ENCODE measurements around the gene FREM1.

Gene FREM1

DNA sequence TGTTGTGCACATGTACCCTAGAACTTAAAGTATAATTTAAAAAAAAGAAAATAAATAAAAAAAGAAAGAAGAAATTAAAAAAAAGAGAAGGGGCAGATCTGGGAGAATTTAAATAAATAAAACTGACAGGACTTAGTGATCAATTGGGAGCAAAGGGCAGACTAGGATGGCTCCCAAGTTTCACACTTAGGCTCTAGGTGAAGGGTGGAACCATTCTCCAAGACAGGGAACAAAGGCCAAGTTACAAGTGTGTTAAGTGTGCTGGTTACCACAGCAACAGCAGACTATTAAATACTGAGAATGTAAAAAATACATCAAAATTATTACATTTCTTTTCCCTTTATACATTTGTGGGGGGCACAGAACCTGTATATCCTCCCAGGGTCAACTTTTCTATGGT, 224.1 kb downstream of the FREM1 start:
- TF ChIP-seq NFIC (IDR thresholded peaks at IDR 0.05) (no peak), EGR1 (IDR thresholded peaks at IDR 0.05) (no peak), CREB1 (IDR thresholded peaks at IDR 0.05; ENCODE audit: low read depth) (no peak), RAD21 (IDR thresholded peaks at IDR 0.05; ENCODE audit: low read depth) (no peak), ZBTB7A (IDR thresholded peaks at IDR 0.05; ENCODE audit: low read depth) (no peak), CEBPB (IDR thresholded peaks at IDR 0.05) (no peak), USF1 (IDR thresholded peaks at IDR 0.05) (no peak), TAF1 (IDR thresholded peaks at IDR 0.05; ENCODE audit: low read depth) (no peak), TCF12 (IDR thresholded peaks at IDR 0.05; ENCODE audit: low read depth) (no peak), EP300 (IDR thresholded peaks at IDR 0.05; ENCODE audit: borderline replicate concordance) (no peak)
- TF ChIP-seq, protein P1, sequence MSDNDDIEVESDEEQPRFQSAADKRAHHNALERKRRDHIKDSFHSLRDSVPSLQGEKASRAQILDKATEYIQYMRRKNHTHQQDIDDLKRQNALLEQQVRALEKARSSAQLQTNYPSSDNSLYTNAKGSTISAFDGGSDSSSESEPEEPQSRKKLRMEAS (IDR thresholded peaks at IDR 0.05) = no peak
- TF ChIP-seq, protein P2, sequence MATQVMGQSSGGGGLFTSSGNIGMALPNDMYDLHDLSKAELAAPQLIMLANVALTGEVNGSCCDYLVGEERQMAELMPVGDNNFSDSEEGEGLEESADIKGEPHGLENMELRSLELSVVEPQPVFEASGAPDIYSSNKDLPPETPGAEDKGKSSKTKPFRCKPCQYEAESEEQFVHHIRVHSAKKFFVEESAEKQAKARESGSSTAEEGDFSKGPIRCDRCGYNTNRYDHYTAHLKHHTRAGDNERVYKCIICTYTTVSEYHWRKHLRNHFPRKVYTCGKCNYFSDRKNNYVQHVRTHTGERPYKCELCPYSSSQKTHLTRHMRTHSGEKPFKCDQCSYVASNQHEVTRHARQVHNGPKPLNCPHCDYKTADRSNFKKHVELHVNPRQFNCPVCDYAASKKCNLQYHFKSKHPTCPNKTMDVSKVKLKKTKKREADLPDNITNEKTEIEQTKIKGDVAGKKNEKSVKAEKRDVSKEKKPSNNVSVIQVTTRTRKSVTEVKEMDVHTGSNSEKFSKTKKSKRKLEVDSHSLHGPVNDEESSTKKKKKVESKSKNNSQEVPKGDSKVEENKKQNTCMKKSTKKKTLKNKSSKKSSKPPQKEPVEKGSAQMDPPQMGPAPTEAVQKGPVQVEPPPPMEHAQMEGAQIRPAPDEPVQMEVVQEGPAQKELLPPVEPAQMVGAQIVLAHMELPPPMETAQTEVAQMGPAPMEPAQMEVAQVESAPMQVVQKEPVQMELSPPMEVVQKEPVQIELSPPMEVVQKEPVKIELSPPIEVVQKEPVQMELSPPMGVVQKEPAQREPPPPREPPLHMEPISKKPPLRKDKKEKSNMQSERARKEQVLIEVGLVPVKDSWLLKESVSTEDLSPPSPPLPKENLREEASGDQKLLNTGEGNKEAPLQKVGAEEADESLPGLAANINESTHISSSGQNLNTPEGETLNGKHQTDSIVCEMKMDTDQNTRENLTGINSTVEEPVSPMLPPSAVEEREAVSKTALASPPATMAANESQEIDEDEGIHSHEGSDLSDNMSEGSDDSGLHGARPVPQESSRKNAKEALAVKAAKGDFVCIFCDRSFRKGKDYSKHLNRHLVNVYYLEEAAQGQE (IDR thresholded peaks at IDR 0.05; ENCODE audit: low read depth) = no peak

Measured in Ishikawa (cell line).